Spleen (tissue), 11 donors: ENCODE data around the gene PTPN13. TPM values are rescaled to one million over a fixed set of nuclear protein-coding genes. Genes with fewer than 3 reads are reported as not detected.

ENCODE experiments used
- DNase-seq: peaks from one replicate; pipeline ENCODE4 v3.0.0-alpha.2; 2020
- H3K27ac ChIP-seq, 8 donors: fragments of 200-600 bp; sonication (generic) in 7 of 8; 1 replicate in 4 of 8; 2 replicates in 4 of 8; pipeline versions ENCODE4 v1.5.0 to v1.8.0; 2016 to 2021; ENCODE audit warnings: inconsistent platforms in 4 of 8, mild to moderate bottlenecking in 4 of 8, moderate library complexity in 1 of 8
- H3K27me3 ChIP-seq, 7 donors: fragments of 200-600 bp; sonication (generic) in 6 of 7; replicated peaks in 1 of 7; 1 replicate in 4 of 7; 2 replicates in 3 of 7; pipeline versions ENCODE4 v1.5.0 to v1.8.0; 2016 to 2021; ENCODE audit warnings: inconsistent platforms in 3 of 7, mild to moderate bottlenecking in 1 of 7
- H3K36me3 ChIP-seq, 6 donors: fragments of 200-600 bp; sonication (generic) in 5 of 6; 1 replicate in 4 of 6; 2 replicates in 2 of 6; pipeline versions ENCODE4 v1.5.0 to v1.8.0; 2016 to 2021; ENCODE audit warnings: inconsistent platforms in 2 of 6
- H3K4me1 ChIP-seq, 6 donors: fragments of 200-600 bp; sonication (generic) in 5 of 6; 1 replicate in 3 of 6; 2 replicates in 3 of 6; pipeline versions ENCODE4 v1.5.0 to v1.8.0; 2016 to 2021; ENCODE audit warnings: inconsistent platforms in 3 of 6
- H3K4me3 ChIP-seq, 8 donors: fragments of 200-600 bp; sonication (generic) in 7 of 8; 1 replicate in 4 of 8; 2 replicates in 4 of 8; pipeline versions ENCODE4 v1.5.0 to v1.8.0; 2016 to 2021; ENCODE audit warnings: inconsistent platforms in 4 of 8, mild to moderate bottlenecking in 4 of 8, moderate library complexity in 2 of 8
- H3K9me3 ChIP-seq, 8 donors: fragments of 200-600 bp; sonication (generic) in 7 of 8; 1 replicate in 4 of 8; 2 replicates in 4 of 8; pipeline versions ENCODE4 v1.5.0 to v1.8.0; 2016 to 2021; ENCODE audit warnings: inconsistent platforms in 4 of 8
- CTCF ChIP-seq, 11 experiments: fragments of 200-600 bp in 7 of 11; fragments of 450-650 bp in 4 of 11; sonication (generic) in 4 of 11; IDR thresholded peaks in 8 of 11; conservative IDR thresholded peaks in 3 of 11; 1 replicate in 7 of 11; 2 replicates in 4 of 11; pipeline versions ENCODE4 v1.4.0 to v1.8.0; 2016 to 2021; ENCODE audit warnings: antibody characterized with exemption in 11 of 11, inconsistent platforms in 4 of 11, mild to moderate bottlenecking in 1 of 11
- POLR2A ChIP-seq, 3 donors: fragments of 450-650 bp; IDR thresholded peaks; one replicate each; pipeline ENCODE4 v1.5.1; 2017; ENCODE audit warnings: antibody characterized with exemption in 3 of 3, mild to moderate bottlenecking in 1 of 3
- POLR2AphosphoS5 ChIP-seq, 3 donors: sonication (generic); formaldehyde crosslinking; IDR thresholded peaks; one replicate each; pipeline ENCODE4 v1.5.1; 2017; ENCODE audit warnings: antibody characterized with exemption in 3 of 3
- WGBS, 5 donors: extraction: QIAGEN DNeasy Blood & Tissue Kit in 3 of 5; methylation state at CpG; one replicate each; pipeline versions ENCODE4 v1.1.5 to v1.1.7; 2013 to 2018; 5-methylcytosine and 5-hydroxymethylcytosine counted together
- intact Hi-C: fragments of 100-400 bp; cut with DNase I; formaldehyde crosslinking; loops from one replicate; pipeline ENCODE4 v1.15.0; 2023; ENCODE audit warnings: low total_unique reads
- polyA plus RNA-seq, 3 donors: library from polyadenylated mRNA; stranded (reverse); fragments of 200-250 nt; gene quantifications; one replicate each; pipeline ENCODE4 v1.2.1, GENCODE V29; 2013
- total RNA-seq, 7 donors: library from RNA; depleted of rRNA in 3 of 7; stranded (reverse); fragments of >200 nt in 3 of 7; fragmentation: NEBNext Ultra II Directional in 4 of 7; extraction: Animal tissue kit (Norgen Biotek cat#: 25700) in 4 of 7; gene quantifications; one replicate each; pipeline versions ENCODE4 v1.1.0 to v1.2.1, GENCODE V29; 2016 to 2021
- donor health status: healthy with polysubstance abuse.
- donor health status: DM: no; HTN: no; CAD: no; lungs with moderate emphysema.
- donor health status: DM: no; HTN: no; CAD: no.
- donor health status: Bipolar disorder and iron deficiency.
- donor health status: healthy.
- donor health status: DM: no; HTN: no; CAD: no.
- donor health status: DM: yes; HTN: yes; CAD: no.

The PTPN13 gene
- total and polyA plus RNA-seq, 10 donors: 0.57 to 20.1 (median 10.5) TPM

DNA sequence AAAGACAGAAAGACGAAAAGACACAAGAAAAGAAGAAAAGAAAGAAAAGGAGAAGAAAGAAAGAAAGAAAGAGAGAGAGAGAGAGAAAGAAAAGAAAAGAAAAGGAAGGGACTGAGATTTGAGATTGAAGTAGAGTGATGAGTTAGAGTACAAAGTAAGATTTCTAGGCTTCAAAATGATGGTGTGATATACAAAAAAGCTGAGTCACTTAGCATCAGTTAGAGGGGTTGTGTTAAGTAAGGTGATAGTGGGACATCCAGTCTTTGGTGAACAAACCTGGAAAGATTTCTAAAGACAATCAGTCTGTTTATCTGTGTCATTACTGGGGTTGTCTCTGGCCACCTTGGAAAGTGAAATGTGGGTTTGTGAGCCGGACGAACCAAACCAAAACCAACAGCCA is 241.6 kb downstream of the PTPN13 start:
- Histone ChIP-seq H3K36me3 (no peaks in the 10 kb centered on the region), H3K4me1 (no peaks in the 10 kb centered on the region), H3K4me3 (no peak overlapping the region), H3K27ac (no peak overlapping the region), H3K9me3 (no peaks in the 10 kb centered on the region), H3K27me3 (no peaks in the 10 kb centered on the region)
- WGBS, 5 donors: 48 to 73% (median 66%) methylated on average over 3 of the region's 3 CpGs
- DNase-seq: no peak
- TF ChIP-seq POLR2AphosphoS5 (IDR thresholded peaks at IDR 0.05): no peak
- TF ChIP-seq CTCF (IDR thresholded peaks at IDR 0.05 in 8 of 11, conservative IDR thresholded peaks at IDR 0.05 in 3 of 11): no peak
- TF ChIP-seq POLR2A (IDR thresholded peaks at IDR 0.05): no peak
- intact Hi-C loops: no loop called here

GRCh38 chr4:86837691-86838503 is 243.8 kb downstream of the PTPN13 start:
- no peaks in the 10 kb centered on the region for H3K9me3 ChIP-seq
- WGBS, 5 donors: 80 to 89% (median 85%) methylated on average over 5 of the region's 5 CpGs
- H3K27me3 ChIP-seq: no peaks in the 10 kb centered on the region
- no peak for DNase-seq
- H3K4me1 ChIP-seq: no peaks in the 10 kb centered on the region
- intact Hi-C loops: no loop called here
- H3K27ac ChIP-seq: no peak overlapping the region
- no peaks in the 10 kb centered on the region for H3K36me3 ChIP-seq
- no peak for TF ChIP-seq POLR2A (IDR thresholded peaks at IDR 0.05)
- TF ChIP-seq CTCF (IDR thresholded peaks at IDR 0.05 in 8 of 11, conservative IDR thresholded peaks at IDR 0.05 in 3 of 11): no peak
- no peak for TF ChIP-seq POLR2AphosphoS5 (IDR thresholded peaks at IDR 0.05)
- no peak overlapping the region for H3K4me3 ChIP-seq

- 76 to 100% (median 92%) methylated on average over 1 of the region's 1 CpG for WGBS, 5 donors
- Histone ChIP-seq H3K4me3 (no peak overlapping the region), H3K27ac (no peak overlapping the region), H3K4me1 (no peaks in the 10 kb centered on the region), H3K36me3 (no peaks in the 10 kb centered on the region), H3K9me3 (no peaks in the 10 kb centered on the region), H3K27me3 (no peaks in the 10 kb centered on the region)
- no peak for DNase-seq
- intact Hi-C loops: no loop called here
- TF ChIP-seq POLR2AphosphoS5 (IDR thresholded peaks at IDR 0.05) (no peak), POLR2A (IDR thresholded peaks at IDR 0.05) (no peak), CTCF (IDR thresholded peaks at IDR 0.05 in 8 of 11, conservative IDR thresholded peaks at IDR 0.05 in 3 of 11) (no peak)
These were observed 246.7 kb downstream of the PTPN13 start for GRCh38 chr4:86840858-86841257.

GRCh38 chr4:86841309-86841708 is 247.2 kb downstream of the PTPN13 start:
- Histone ChIP-seq H3K4me1 (no peaks in the 10 kb centered on the region), H3K36me3 (no peaks in the 10 kb centered on the region), H3K27ac (no peak overlapping the region), H3K9me3 (no peaks in the 10 kb centered on the region), H3K27me3 (no peaks in the 10 kb centered on the region), H3K4me3 (no peak overlapping the region)
- intact Hi-C loops: no loop called here
- no peak for DNase-seq
- WGBS, 5 donors: 83 to 100% (median 94%) methylated on average over 1 of the region's 1 CpG
- no peak for TF ChIP-seq POLR2AphosphoS5 (IDR thresholded peaks at IDR 0.05)
- TF ChIP-seq CTCF (IDR thresholded peaks at IDR 0.05 in 8 of 11, conservative IDR thresholded peaks at IDR 0.05 in 3 of 11): no peak
- no peak for TF ChIP-seq POLR2A (IDR thresholded peaks at IDR 0.05)
